IMR-90 (cell line): Measurements from ENCODE around the gene DYNLL2. TPM values are rescaled to one million over a fixed set of nuclear protein-coding genes. Genes with fewer than 3 reads are reported as not detected.

Source experiments
- ATAC-seq: fragments of 200-7000 bp; cut with Tn5 transposase; 2 replicates; pipeline ENCODE4 v1.9.1; 2020; ENCODE audit warnings: low read depth, mild to moderate bottlenecking, moderate library complexity
- BruUV-seq: library from RNA; stranded (reverse); fragments of 400-500 nt; replicated peaks from 2 replicates; lab custom pipeline; 2021; lab: Mats Ljungman, UMichigan
- CTCF ChIA-PET: fragments of 300-600 bp; formaldehyde crosslinking; extraction: SDS; loops from one replicate; lab custom pipeline; 2021; ENCODE audit warnings: antibody characterized with exemption; lab: Yijun Ruan, JAX
- POLR2A ChIA-PET: fragments of 300-600 bp; sonication (Branson Sonifier 250); formaldehyde crosslinking; loops from one replicate; lab custom pipeline; 2022; ENCODE audit warnings: antibody characterized with exemption; ENCODE audit not compliant: unreplicated experiment; lab: Charles Lee
- DNase-seq: peaks from one replicate; pipeline ENCODE4 v3.0.0; 2013
- H2AFZ ChIP-seq: replicated peaks from 2 replicates; pipeline ENCODE3; 2013; ENCODE audit warnings: low read length, mild to moderate bottlenecking; ENCODE audit not compliant: poor library complexity
- H2AK5ac ChIP-seq: 2 replicates; pipeline ENCODE4 v1.6.1; 2013; ENCODE audit warnings: low read depth, low read length, inconsistent platforms
- H2AK9ac ChIP-seq: replicated peaks from 2 replicates; pipeline ENCODE3; 2013; ENCODE audit warnings: mild to moderate bottlenecking, low read depth, low read length, moderate library complexity; ENCODE audit not compliant: poor library complexity
- H2BK120ac ChIP-seq: 2 replicates; pipeline ENCODE4 v1.6.1; 2013; ENCODE audit warnings: low read depth, low read length, inconsistent platforms
- H2BK15ac ChIP-seq: 3 replicates; pipeline ENCODE4 v1.6.1; 2013; ENCODE audit warnings: low read depth, low read length, inconsistent platforms
- H2BK20ac ChIP-seq: 2 replicates; pipeline ENCODE4 v1.6.1; 2013; ENCODE audit warnings: low read depth, mild to moderate bottlenecking, inconsistent platforms, low read length, moderate library complexity
- H2BK5ac ChIP-seq: 2 replicates; pipeline ENCODE4 v1.6.1; 2013; ENCODE audit warnings: mild to moderate bottlenecking, low read depth, low read length, inconsistent platforms; ENCODE audit not compliant: poor library complexity, severe bottlenecking
- H3K14ac ChIP-seq: replicated peaks from 2 replicates; pipeline ENCODE4 v1.6.1; 2013; ENCODE audit warnings: low read depth, low read length, inconsistent platforms
- H3K18ac ChIP-seq: 2 replicates; pipeline ENCODE4 v1.6.1; 2013; ENCODE audit warnings: low read depth, low read length, control low read depth
- H3K23ac ChIP-seq: 2 replicates; pipeline ENCODE4 v1.6.1; 2013; ENCODE audit warnings: low read depth, low read length, inconsistent platforms
- H3K27ac ChIP-seq: 2 replicates; pipeline ENCODE4 v1.5.1; 2013; ENCODE audit warnings: mild to moderate bottlenecking, control low read depth, low read length; ENCODE audit not compliant: insufficient read depth
- H3K27me3 ChIP-seq: 2 replicates; pipeline ENCODE4 v1.6.1; 2013; ENCODE audit warnings: low read length; ENCODE audit not compliant: control insufficient read depth, insufficient read depth
- H3K36me3 ChIP-seq: 2 replicates; pipeline ENCODE4 v1.6.1; 2013; ENCODE audit warnings: low read length, mixed read lengths; ENCODE audit not compliant: control insufficient read depth, insufficient read depth
- H3K4ac ChIP-seq: 2 replicates; pipeline ENCODE4 v1.6.1; 2013; ENCODE audit warnings: low read depth, low read length, inconsistent platforms
- H3K4me1 ChIP-seq: 2 replicates; pipeline ENCODE4 v1.6.1; 2013; ENCODE audit warnings: low read length, mixed read lengths; ENCODE audit not compliant: control insufficient read depth, insufficient read depth
- H3K4me2 ChIP-seq: 2 replicates; pipeline ENCODE4 v1.6.1; 2013; ENCODE audit warnings: low read depth, mild to moderate bottlenecking, control low read depth, low read length, moderate library complexity
- H3K4me3 ChIP-seq: 2 replicates; pipeline ENCODE4 v1.5.1; 2013; ENCODE audit warnings: low read depth, mild to moderate bottlenecking, control low read depth, low read length, moderate library complexity; ENCODE audit not compliant: insufficient read depth
- H3K56ac ChIP-seq: 2 replicates; pipeline ENCODE4 v1.6.1; 2013; ENCODE audit warnings: low read length, inconsistent platforms; ENCODE audit not compliant: insufficient read depth; ENCODE audit errors: extremely low read depth
- H3K79me1 ChIP-seq, 2 experiments: 2 replicates each; pipeline ENCODE4 v1.6.1; 2013; ENCODE audit warnings: low read length in 2 of 2, inconsistent platforms in 1 of 2, low read depth in 1 of 2
- H3K9ac ChIP-seq: 2 replicates; pipeline ENCODE4 v1.6.1; 2013; ENCODE audit warnings: low read depth, low read length, control low read depth
- H3K9me1 ChIP-seq: 2 replicates; pipeline ENCODE4 v1.6.1; 2013; ENCODE audit warnings: low read length, inconsistent platforms; ENCODE audit not compliant: insufficient read depth
- H3K9me3 ChIP-seq: 2 replicates; pipeline ENCODE4 v1.6.1; 2013; ENCODE audit warnings: low read length; ENCODE audit not compliant: control insufficient read depth, insufficient read depth
- H4K20me1 ChIP-seq: 2 replicates; pipeline ENCODE4 v1.6.1; 2013; ENCODE audit warnings: low read length, inconsistent platforms; ENCODE audit not compliant: insufficient read depth
- H4K5ac ChIP-seq: 2 replicates; pipeline ENCODE4 v1.6.1; 2013; ENCODE audit warnings: mild to moderate bottlenecking, low read depth, low read length, control low read depth
- H4K8ac ChIP-seq, 2 experiments: 2 replicates each; pipeline ENCODE4 v1.6.1; 2013; ENCODE audit warnings: low read depth in 2 of 2, low read length in 2 of 2, control low read depth in 1 of 2, inconsistent platforms in 1 of 2
- H4K91ac ChIP-seq: 2 replicates; pipeline ENCODE4 v1.6.1; 2013; ENCODE audit warnings: low read depth, low read length, inconsistent platforms; ENCODE audit not compliant: insufficient read depth
- BHLHE40 ChIP-seq: fragments of 150-350 bp; IDR thresholded peaks from 2 replicates; pipeline ENCODE4 v1.6.1; 2016; ENCODE audit warnings: mild to moderate bottlenecking, low read depth, low read length
- CHD1 ChIP-seq: IDR thresholded peaks from 2 replicates; pipeline ENCODE4 v1.6.1; 2012; ENCODE audit warnings: low read depth, low read length, improper control_type of control experiment
- ELK1 ChIP-seq: fragments of 150-350 bp; IDR thresholded peaks from 2 replicates; pipeline ENCODE4 v1.6.1; 2016; ENCODE audit warnings: low read depth, mild to moderate bottlenecking, low read length, moderate library complexity, borderline replicate concordance
- FOS ChIP-seq: fragments of 150-350 bp; IDR thresholded peaks from 2 replicates; pipeline ENCODE4 v1.6.1; 2016; ENCODE audit warnings: low read depth, low read length
- MAFK ChIP-seq: IDR thresholded peaks from 2 replicates; pipeline ENCODE4 v1.6.1; 2012; ENCODE audit warnings: low read depth, low read length, improper control_type of control experiment
- MXI1 ChIP-seq: IDR thresholded peaks from 2 replicates; pipeline ENCODE4 v1.6.1; 2012; ENCODE audit warnings: low read depth, mild to moderate bottlenecking, low read length, moderate library complexity, borderline replicate concordance
- POLR2A ChIP-seq: IDR thresholded peaks from 2 replicates; pipeline ENCODE4 v1.6.1; 2012; ENCODE audit warnings: mild to moderate bottlenecking, low read depth, low read length
- RCOR1 ChIP-seq: IDR thresholded peaks from 2 replicates; pipeline ENCODE4 v1.6.1; 2012; ENCODE audit warnings: mild to moderate bottlenecking, low read length, improper control_type of control experiment; ENCODE audit not compliant: insufficient replicate concordance
- SMC3 ChIP-seq: fragments of 150-350 bp; IDR thresholded peaks from 2 replicates; pipeline ENCODE4 v1.6.1; 2016; ENCODE audit warnings: low read depth, mild to moderate bottlenecking, antibody characterized with exemption, low read length, moderate library complexity
- WGBS, 2 experiments: methylation state at CpG; one replicate each; pipeline versions ENCODE4 v1.1.5 to v1.1.7; 2013; ENCODE audit warnings: missing lambda C conversion rate in 2 of 2; ENCODE audit not compliant: insufficient read length in 1 of 2; ENCODE audit errors: extremely low coverage in 2 of 2; 5-methylcytosine and 5-hydroxymethylcytosine counted together
- dilution Hi-C: fragments of 300-500 bp; cut with HindIII; formaldehyde crosslinking; loops from one replicate; pipeline ENCODE4 v1.14.3; 2018; ENCODE audit warnings: low sequenced_read_pairs; ENCODE audit not compliant: unreplicated experiment
- in situ Hi-C: fragments of 300-500 bp; cut with MboI; formaldehyde crosslinking; loops from 3 replicates; pipeline ENCODE4 v1.14.3; 2019; ENCODE audit warnings: low sequenced_read_pairs, inconsistent platforms, mixed read lengths
- intact Hi-C: fragments of 100-400 bp; cut with micrococcal nuclease; formaldehyde crosslinking; loops from 2 replicates; pipeline ENCODE4 v1.10.0; 2022
- polyA plus RNA-seq, 3 experiments: library from polyadenylated mRNA; depleted of rRNA; stranded (reverse); fragments of >200 nt; gene quantifications; 2 replicates each; pipeline ENCODE4 v1.2.3, GENCODE V29; 2012; ENCODE audit warnings: low replicate concordance in 1 of 3
- total RNA-seq: library from RNA; depleted of rRNA; stranded (reverse); fragments of >200 nt; gene quantifications from 2 replicates; pipeline ENCODE4 v1.2.3, GENCODE V29; 2012

DYNLL2 gene
- total and polyA plus RNA-seq, 2 of the 4 experiments (the other 2 are of a cell fraction), result 9.1 to 14.2 TPM

GRCh38 chr17:58096892-58097291 lies 13.7 kb downstream of the DYNLL2 start:
- DNase-seq (no peak), ATAC-seq (no peak)
- H3K9me3 ChIP-seq, result no peaks in the 10 kb centered on the region
- H3K9ac ChIP-seq, result no peak overlapping the region
- TF ChIP-seq CHD1 (no peak), BHLHE40 (no peak), POLR2A (no peak), FOS (no peak), RCOR1 (no peak), ELK1 (no peak), SMC3 (no peak), MXI1 (no peak), MAFK (no peak)
- H3K4me1 ChIP-seq, result no peaks in the 10 kb centered on the region
- intact Hi-C loops (no loop called here), dilution Hi-C loops (no loop called here), in situ Hi-C loops (no loop called here)
- no peak overlapping the region for H2BK120ac ChIP-seq
- no peak overlapping the region for H3K23ac ChIP-seq
- no peaks in the 10 kb centered on the region for H3K27me3 ChIP-seq
- H3K36me3 ChIP-seq, result peaks cover 18% of the 10 kb centered on the region
- peaks cover 5% of the 10 kb centered on the region; the same call in 1 of the 2 replicates for H3K9me1 ChIP-seq
- H3K18ac ChIP-seq, result no peak overlapping the region
- H3K4ac ChIP-seq, result no peak overlapping the region
- no peak overlapping the region for H3K4me2 ChIP-seq
- H3K4me3 ChIP-seq, result no peak overlapping the region
- H4K20me1 ChIP-seq, result peaks cover 8% of the 10 kb centered on the region; the same call in 1 of the 2 replicates
- no peak overlapping the region for H2BK5ac ChIP-seq
- BruUV-seq, result no TSS peak
- H3K56ac ChIP-seq, result no peak overlapping the region
- no peak overlapping the region for H2AK5ac ChIP-seq
- H4K5ac ChIP-seq, result no peak overlapping the region
- ChIA-PET POLR2A (no interaction called here), CTCF (interaction anchor here (1.4 to 1.6 kb wide), 2 partner anchors 11 to 16 kb away, joined by 3 to 6 read pairs; no protein-coding TSS in a partner anchor)
- 83% methylated on average over 4 of the region's 4 CpGs; no CpG with 5 or more reads in 1 of the 2 experiments for WGBS, 2 experiments
- H2AFZ ChIP-seq, result no peak overlapping the region
- H2BK20ac ChIP-seq, result no peak overlapping the region
- no peak overlapping the region for H3K14ac ChIP-seq
- no peak overlapping the region for H4K91ac ChIP-seq
- H2BK15ac ChIP-seq, result no peak overlapping the region
- H2AK9ac ChIP-seq, result no peak overlapping the region
- H4K8ac ChIP-seq, result no peak overlapping the region
- H3K79me1 ChIP-seq, result peaks cover 0 to 22% of the 10 kb centered on the region in 2 experiments; a peak in 2 of 4 replicates
- no peak overlapping the region for H3K27ac ChIP-seq
